Testis (tissue), 3 donors: ENCODE results near the gene GRM5. TPM values are rescaled to one million over a fixed set of nuclear protein-coding genes. Genes with fewer than 3 reads are reported as not detected.

ENCODE experiments used
- DNase-seq: peaks from one replicate; pipeline ENCODE4 v3.0.0-alpha.2; 2019
- H3K27ac ChIP-seq, 2 donors: fragments of 200-600 bp; sonication (generic); one replicate each; pipeline ENCODE4 v1.5.1; 2019
- H3K27me3 ChIP-seq: fragments of 200-600 bp; sonication (generic); one replicate; pipeline ENCODE4 v1.5.1; 2019
- H3K36me3 ChIP-seq: fragments of 200-600 bp; sonication (generic); one replicate; pipeline ENCODE4 v1.5.1; 2017; ENCODE audit warnings: low read depth; ENCODE audit errors: missing control alignments
- H3K4me1 ChIP-seq: fragments of 200-600 bp; sonication (generic); one replicate; pipeline ENCODE4 v1.5.1; 2019
- H3K4me3 ChIP-seq, 2 donors: fragments of 200-600 bp; sonication (generic); one replicate each; pipeline ENCODE4 v1.5.1; 2017 to 2019
- H3K9me3 ChIP-seq: fragments of 200-600 bp; sonication (generic); one replicate; pipeline ENCODE4 v1.5.1; 2017
- POLR2A ChIP-seq: fragments of 450-650 bp; IDR thresholded peaks from one replicate; pipeline ENCODE4 v1.6.1; 2017; ENCODE audit warnings: antibody characterized with exemption, mild to moderate bottlenecking, moderate library complexity
- WGBS, 2 donors: methylation state at CpG; one replicate each; pipeline ENCODE4 v1.1.5; 2018; 5-methylcytosine and 5-hydroxymethylcytosine counted together
- intact Hi-C: fragments of 100-400 bp; cut with DNase I; formaldehyde crosslinking; loops from one replicate; pipeline ENCODE4 v1.15.1; 2023; ENCODE audit warnings: low total_unique reads
- polyA plus RNA-seq: library from polyadenylated mRNA; stranded (reverse); fragments of 350-450 nt; fragmentation: Illumina TruSeq; extraction: RNeasy Lipid Tissue Mini Kit (QIAGEN cat#74804); gene quantifications from one replicate; pipeline ENCODE4 v1.2.3, GENCODE V29; 2014; ENCODE audit warnings: low read depth, low replicate concordance; ENCODE audit not compliant: insufficient read depth
- total RNA-seq, 2 donors: library from RNA; depleted of rRNA; stranded (reverse); fragments of >200 nt; gene quantifications; one replicate each; pipeline ENCODE4 v1.2.3, GENCODE V29; 2016
- TF ChIP-seq, protein P1 (sequence below), 3 experiments: fragments of 450-650 bp in 2 of 3; fragments of 200-600 bp in 1 of 3; sonication (generic) in 1 of 3; IDR thresholded peaks; one replicate each; pipeline ENCODE4 v1.5.1; 2016 to 2019; ENCODE audit warnings: antibody characterized with exemption in 3 of 3, mild to moderate bottlenecking in 2 of 3, moderate library complexity in 1 of 3

The GRM5 gene
- total and polyA plus RNA-seq, 3 donors from 2014 or later: 2.3 to 4.9 (median 2.8) TPM

DNA sequence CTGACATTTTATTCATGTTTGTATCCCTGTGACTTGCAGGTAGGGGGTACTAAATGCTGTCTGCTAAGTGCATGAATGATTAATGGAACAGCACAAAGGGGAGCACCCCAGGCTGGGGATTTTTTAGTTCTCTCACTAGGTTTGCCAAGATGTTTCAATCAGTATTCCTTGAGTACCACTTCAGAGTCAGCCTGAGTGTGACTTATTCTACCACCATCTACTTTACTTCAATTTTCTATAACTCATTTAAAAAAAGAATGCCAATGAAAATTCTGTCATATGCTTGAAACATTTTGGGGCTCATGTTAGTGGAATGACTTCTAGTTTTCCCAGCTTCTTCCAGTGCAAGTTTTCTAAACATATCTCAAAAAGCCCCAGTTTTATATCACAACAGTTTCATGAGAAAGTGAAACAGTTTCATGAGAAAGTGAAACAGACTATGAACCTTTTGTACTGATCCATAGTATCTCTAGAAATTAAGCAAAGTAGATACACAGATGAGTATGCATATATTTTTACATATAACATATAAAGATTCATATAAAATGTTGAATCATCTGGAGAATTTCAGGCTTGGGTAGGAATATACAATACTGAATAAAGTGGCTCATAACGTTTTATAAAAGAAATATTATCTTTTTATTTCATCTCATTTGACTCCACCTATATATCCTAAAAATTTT, 252.4 kb downstream of the GRM5 start:
- no peak overlapping the region for H3K4me3 ChIP-seq
- intact Hi-C loops: no loop called here
- H3K36me3 ChIP-seq: no peaks in the 10 kb centered on the region
- no peaks in the 10 kb centered on the region for H3K9me3 ChIP-seq
- DNase-seq: no peak
- no peak overlapping the region for H3K27ac ChIP-seq
- WGBS, 2 donors: 67 to 69% methylated on average over 1 of the region's 1 CpG
- no peaks in the 10 kb centered on the region for H3K27me3 ChIP-seq
- TF ChIP-seq POLR2A: no peak
- TF ChIP-seq, protein P1, sequence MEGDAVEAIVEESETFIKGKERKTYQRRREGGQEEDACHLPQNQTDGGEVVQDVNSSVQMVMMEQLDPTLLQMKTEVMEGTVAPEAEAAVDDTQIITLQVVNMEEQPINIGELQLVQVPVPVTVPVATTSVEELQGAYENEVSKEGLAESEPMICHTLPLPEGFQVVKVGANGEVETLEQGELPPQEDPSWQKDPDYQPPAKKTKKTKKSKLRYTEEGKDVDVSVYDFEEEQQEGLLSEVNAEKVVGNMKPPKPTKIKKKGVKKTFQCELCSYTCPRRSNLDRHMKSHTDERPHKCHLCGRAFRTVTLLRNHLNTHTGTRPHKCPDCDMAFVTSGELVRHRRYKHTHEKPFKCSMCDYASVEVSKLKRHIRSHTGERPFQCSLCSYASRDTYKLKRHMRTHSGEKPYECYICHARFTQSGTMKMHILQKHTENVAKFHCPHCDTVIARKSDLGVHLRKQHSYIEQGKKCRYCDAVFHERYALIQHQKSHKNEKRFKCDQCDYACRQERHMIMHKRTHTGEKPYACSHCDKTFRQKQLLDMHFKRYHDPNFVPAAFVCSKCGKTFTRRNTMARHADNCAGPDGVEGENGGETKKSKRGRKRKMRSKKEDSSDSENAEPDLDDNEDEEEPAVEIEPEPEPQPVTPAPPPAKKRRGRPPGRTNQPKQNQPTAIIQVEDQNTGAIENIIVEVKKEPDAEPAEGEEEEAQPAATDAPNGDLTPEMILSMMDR (IDR thresholded peaks at IDR 0.05): no peak
- no peaks in the 10 kb centered on the region for H3K4me1 ChIP-seq

DNA sequence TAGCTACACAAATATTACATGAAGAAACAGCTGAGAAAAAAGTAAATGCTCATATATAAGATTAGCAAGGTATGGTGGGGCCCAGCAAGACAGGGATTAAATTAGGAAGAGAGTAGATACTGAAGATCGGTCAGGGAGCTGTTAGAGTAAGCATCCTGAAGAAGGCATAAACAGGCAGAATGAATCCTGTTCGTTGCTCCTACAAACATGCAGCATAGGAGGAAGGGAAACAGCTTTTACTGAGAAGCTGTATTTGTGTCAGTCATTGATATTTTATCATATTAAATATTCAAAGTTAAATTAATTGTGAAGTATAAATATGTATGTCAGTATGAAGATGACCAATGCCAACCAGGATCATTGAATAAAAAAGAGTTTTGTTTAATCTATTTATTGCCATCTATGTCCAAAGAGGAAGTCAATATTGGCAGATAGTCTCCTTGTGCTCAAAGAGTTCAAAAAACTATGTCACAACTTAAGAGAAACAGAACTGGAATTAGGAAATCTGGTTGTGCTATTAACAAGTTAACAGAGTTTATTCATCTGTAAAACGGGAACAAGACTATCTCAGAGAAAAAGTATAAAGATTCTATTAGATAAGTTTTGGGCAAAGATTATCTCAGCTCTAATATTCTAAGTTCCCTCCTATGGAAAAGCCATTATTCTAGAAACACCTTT, 255.2 kb downstream of the GRM5 start:
- Histone ChIP-seq H3K27ac (no peak overlapping the region), H3K9me3 (no peaks in the 10 kb centered on the region), H3K36me3 (no peaks in the 10 kb centered on the region), H3K4me3 (no peak overlapping the region), H3K27me3 (no peaks in the 10 kb centered on the region), H3K4me1 (no peaks in the 10 kb centered on the region)
- 78 to 81% methylated on average over 3 of the region's 3 CpGs for WGBS, 2 donors
- TF ChIP-seq POLR2A: no peak
- TF ChIP-seq, protein P1 (IDR thresholded peaks at IDR 0.05): no peak
- intact Hi-C loops: no loop called here
- DNase-seq: no peak

- Histone ChIP-seq H3K9me3 (no peaks in the 10 kb centered on the region), H3K4me1 (no peaks in the 10 kb centered on the region), H3K27ac (no peak overlapping the region), H3K36me3 (no peaks in the 10 kb centered on the region), H3K4me3 (no peak overlapping the region), H3K27me3 (no peaks in the 10 kb centered on the region)
- intact Hi-C loops: no loop called here
- WGBS, 2 donors: 22 to 41% methylated on average over 1 of the region's 1 CpG
- TF ChIP-seq, protein P1 (IDR thresholded peaks at IDR 0.05): no peak
- DNase-seq: no peak
These were observed 256.7 kb downstream of the GRM5 start for GRCh38 chr11:88809126-88809525.

GRCh38 chr11:88807349-88807748, 258.4 kb downstream of the GRM5 start:
- H3K27ac ChIP-seq: no peak overlapping the region
- no peak for DNase-seq
- H3K9me3 ChIP-seq: no peaks in the 10 kb centered on the region
- no peaks in the 10 kb centered on the region for H3K27me3 ChIP-seq
- H3K4me1 ChIP-seq: no peaks in the 10 kb centered on the region
- WGBS, 2 donors: 79 to 83% methylated on average over 1 of the region's 1 CpG
- H3K4me3 ChIP-seq: no peak overlapping the region
- TF ChIP-seq, protein P1 (IDR thresholded peaks at IDR 0.05): no peak
- no peak for TF ChIP-seq POLR2A
- no peaks in the 10 kb centered on the region for H3K36me3 ChIP-seq
- intact Hi-C loops: no loop called here
